ENCODE measurements around the gene PAK2.
"Not testable (repeated sequence)": the region's sequence is repeated elsewhere in the genome, so short reads cannot be mapped to it uniquely, and the experiment has no call there.

Gene PAK2

DNA sequence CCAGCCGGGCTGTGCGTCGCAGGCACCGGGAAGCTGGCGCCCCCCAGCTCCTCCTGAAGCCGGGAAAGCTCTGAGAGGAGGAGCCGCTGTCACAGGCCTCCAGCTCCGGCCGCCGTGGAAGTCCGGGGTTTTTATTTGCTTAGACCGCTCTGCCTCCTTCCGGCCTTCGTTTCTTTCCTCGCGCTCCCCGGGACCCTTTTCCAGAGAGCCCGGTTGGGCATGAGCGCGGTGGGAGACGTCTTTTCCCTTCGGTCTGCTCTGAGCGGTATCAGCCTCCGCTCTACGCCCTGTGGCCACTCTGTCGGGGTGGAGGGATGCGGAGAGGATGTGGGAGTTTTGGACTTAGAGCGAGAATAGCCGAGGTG, 128.6 kb downstream of the PAK2 start:
- POLR2A ChIA-PET: interaction anchor here (0.6 to 1.0 kb wide), 2 partner anchors 71 to 74 kb away, joined by 4 to 8 read pairs; partner anchors contain the start of gene NCBP2

GRCh38 chr3:196872316-196872715, 132.7 kb downstream of the PAK2 start:
- TF ChIP-seq CTCF (IDR thresholded peaks at IDR 0.05; ENCODE audit: control extremely low read depth, extremely low read depth, low read depth, missing control alignments): no peak
- ChIA-PET CTCF (no interaction called here), POLR2A (interaction anchor here (1.0 kb wide), 1 partner anchor 46 kb away, joined by 3 read pairs; no protein-coding TSS in a partner anchor)
- DNase-seq (ENCODE audit: extremely low spot score): no peak

More for the DNA sequence above, 128.6 kb downstream of the PAK2 start:
- CTCF ChIA-PET: interaction anchor here (0.8 to 3.4 kb wide), 6 partner anchors 13 to 117 kb away, joined by 3 to 20 read pairs (median 3); partner anchors contain the start of gene NCBP2
- DNase-seq (ENCODE audit: extremely low spot score): peak; percentile 28
- no peak for TF ChIP-seq CTCF (IDR thresholded peaks at IDR 0.05; ENCODE audit: control extremely low read depth, extremely low read depth, low read depth, missing control alignments)

DNA sequence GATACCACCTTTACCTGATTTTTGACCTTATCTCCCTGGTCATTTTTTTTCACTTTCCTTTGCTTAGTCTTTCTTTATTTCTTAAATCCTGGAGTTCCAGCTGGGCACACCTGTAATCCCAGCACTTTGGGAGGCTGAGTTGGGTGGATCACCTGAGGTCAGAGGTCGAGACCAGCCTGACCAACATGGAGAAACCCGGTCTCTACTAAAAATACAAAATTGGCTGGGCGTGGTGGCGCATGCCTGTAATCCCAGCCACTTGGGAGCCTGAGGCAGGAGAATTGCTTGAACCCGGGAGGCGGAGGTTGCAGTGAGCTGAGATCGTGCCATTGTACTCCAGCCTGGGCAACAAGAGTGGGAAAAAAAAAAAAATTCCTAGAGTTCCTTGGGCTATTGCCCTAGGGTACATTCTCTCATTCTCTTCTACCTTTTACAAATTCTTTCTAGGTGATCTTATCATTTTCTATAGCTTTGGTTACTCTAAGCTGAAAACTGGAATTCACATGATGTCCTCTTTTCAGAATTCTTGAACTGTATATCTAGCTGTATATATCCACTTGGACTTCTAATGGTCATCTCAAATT, 134.9 kb downstream of the PAK2 start:
- DNase-seq (ENCODE audit: extremely low spot score); POLR2A ChIA-PET: not testable (repeated sequence)
- CTCF ChIA-PET: interaction anchor here (0.8 to 1.5 kb wide), 3 partner anchors 12 to 49 kb away, joined by 3 to 4 read pairs (median 3); no protein-coding TSS in a partner anchor

DNA sequence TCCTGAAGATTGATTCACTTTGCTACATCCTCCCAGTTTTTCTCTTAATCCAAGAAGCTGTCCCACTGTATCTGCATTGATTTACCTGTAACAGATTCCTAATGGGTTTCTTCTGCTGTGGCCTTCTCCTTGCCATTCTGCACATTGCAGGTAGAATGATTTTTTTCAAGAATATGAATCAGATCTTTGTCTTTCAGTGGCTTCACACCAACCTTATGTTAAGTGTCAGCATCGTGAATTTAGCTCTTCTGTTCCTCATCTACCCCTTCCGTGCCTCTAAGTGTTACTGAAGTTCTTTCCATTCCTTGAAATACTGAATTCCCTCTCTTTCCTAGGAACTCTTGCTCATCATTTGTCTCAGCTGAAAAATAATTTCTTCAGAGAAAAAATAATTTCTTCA, 135.6 kb downstream of the PAK2 start:
- POLR2A ChIA-PET: no interaction called here
- CTCF ChIA-PET: interaction anchor here (0.8 to 1.5 kb wide), 5 partner anchors 9 to 49 kb away, joined by 3 to 4 read pairs (median 3); no protein-coding TSS in a partner anchor
- no peak for DNase-seq (ENCODE audit: extremely low spot score)
- no peak for TF ChIP-seq CTCF (IDR thresholded peaks at IDR 0.05; ENCODE audit: control extremely low read depth, extremely low read depth, low read depth, missing control alignments)
